Measurements from ENCODE around the gene EDAR. TPM values are rescaled to one million over a fixed set of nuclear protein-coding genes. Genes with fewer than 3 reads are reported as not detected.

Gene EDAR
- total and polyA plus RNA-seq, 2 donors (not counting 1 experiment from before 2014, with no cell fraction given), result not detected

DNA sequence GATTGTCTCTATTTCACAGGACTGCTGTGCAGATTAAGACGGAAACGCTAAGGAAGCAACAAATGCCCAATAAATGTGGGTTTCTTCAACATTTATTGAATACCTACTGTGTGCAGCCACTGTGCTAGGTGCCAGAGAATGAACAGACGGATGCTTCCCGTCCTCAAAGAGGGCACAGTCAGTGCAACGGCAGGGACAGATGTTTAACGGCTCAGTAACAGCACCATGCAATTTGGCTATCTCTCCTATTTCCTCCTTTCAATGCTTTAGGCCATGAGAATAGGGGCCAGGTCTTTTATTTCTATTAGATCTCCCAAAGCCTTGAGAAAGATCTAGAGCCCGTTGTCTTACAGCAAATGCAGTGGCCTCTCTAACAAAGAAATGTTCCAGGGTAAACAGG is 7.2 kb downstream of the EDAR start:
- Histone ChIP-seq H3K9me3 (ENCODE audit: control insufficient read depth, insufficient read depth, low read depth, low read length) (no peaks in the 10 kb centered on the region), H3K4me3 (replicated peaks in 1 of 4; ENCODE audit: control extremely low read depth in 1 of 4, insufficient read depth in 1 of 4, low read depth in 3 of 4, low read length in 4 of 4) (no peak overlapping the region), H3K27ac (ENCODE audit: insufficient read depth, low read length) (no peak overlapping the region), H4K20me1 (ENCODE audit: control insufficient read depth, extremely low read depth, insufficient read depth, low read length) (no peaks in the 10 kb centered on the region), H3K36me3 (ENCODE audit: control insufficient read depth, insufficient read depth, low read length) (no peaks in the 10 kb centered on the region), H2AFZ (ENCODE audit: low read length) (no peak overlapping the region), H3K4me1 (ENCODE audit: control insufficient read depth, extremely low read depth, insufficient read depth, low read length) (no peaks in the 10 kb centered on the region), H3K4me2 (ENCODE audit: extremely low read depth, insufficient read depth, low read length) (no peak overlapping the region), H3K9ac (ENCODE audit: insufficient read depth, low read length) (no peak overlapping the region), H3K27me3 (ENCODE audit: control insufficient read depth, insufficient read depth, low read length) (peaks cover 46% of the 10 kb centered on the region), H3K79me2 (ENCODE audit: control insufficient read depth, insufficient read depth, low read length) (no peaks in the 10 kb centered on the region)
- TF ChIP-seq EZH2 (IDR thresholded peaks at IDR 0.05; ENCODE audit: low read length, missing control alignments), result no peak
- TF ChIP-seq, protein P1, sequence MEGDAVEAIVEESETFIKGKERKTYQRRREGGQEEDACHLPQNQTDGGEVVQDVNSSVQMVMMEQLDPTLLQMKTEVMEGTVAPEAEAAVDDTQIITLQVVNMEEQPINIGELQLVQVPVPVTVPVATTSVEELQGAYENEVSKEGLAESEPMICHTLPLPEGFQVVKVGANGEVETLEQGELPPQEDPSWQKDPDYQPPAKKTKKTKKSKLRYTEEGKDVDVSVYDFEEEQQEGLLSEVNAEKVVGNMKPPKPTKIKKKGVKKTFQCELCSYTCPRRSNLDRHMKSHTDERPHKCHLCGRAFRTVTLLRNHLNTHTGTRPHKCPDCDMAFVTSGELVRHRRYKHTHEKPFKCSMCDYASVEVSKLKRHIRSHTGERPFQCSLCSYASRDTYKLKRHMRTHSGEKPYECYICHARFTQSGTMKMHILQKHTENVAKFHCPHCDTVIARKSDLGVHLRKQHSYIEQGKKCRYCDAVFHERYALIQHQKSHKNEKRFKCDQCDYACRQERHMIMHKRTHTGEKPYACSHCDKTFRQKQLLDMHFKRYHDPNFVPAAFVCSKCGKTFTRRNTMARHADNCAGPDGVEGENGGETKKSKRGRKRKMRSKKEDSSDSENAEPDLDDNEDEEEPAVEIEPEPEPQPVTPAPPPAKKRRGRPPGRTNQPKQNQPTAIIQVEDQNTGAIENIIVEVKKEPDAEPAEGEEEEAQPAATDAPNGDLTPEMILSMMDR (conservative IDR thresholded peaks at IDR 0.05 in 1 of 2, IDR thresholded peaks at IDR 0.05 in 1 of 2; ENCODE audit: low read depth in 1 of 2, low read length in 2 of 2), result no peak
- no peak for DNase-seq (ENCODE audit: low read depth in 2 of 2)

DNA sequence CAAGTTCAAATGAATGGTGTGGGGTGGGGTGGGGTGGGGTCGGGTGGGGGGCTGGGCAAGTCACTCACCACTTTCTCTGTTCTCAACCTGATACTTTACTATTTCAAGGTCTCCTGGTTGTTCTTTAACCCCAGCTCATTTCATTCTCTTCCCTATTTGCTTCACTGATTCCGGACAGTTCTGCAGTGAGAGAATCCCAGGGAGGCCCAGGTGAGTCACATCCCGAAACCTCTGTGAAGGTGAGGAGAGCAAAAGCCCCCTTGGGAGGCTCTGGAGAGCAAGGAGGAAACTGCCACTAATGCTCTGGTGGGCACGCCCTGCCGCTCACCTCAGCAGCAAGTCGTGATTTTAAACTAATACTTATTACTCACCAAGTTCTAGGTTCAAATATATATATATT is 8.9 kb downstream of the EDAR start:
- TF ChIP-seq EZH2 (IDR thresholded peaks at IDR 0.05; ENCODE audit: low read length, missing control alignments), result no peak
- TF ChIP-seq, protein P1 (conservative IDR thresholded peaks at IDR 0.05 in 1 of 2, IDR thresholded peaks at IDR 0.05 in 1 of 2; ENCODE audit: low read depth in 1 of 2, low read length in 2 of 2), result no peak
- H4K20me1 ChIP-seq (ENCODE audit: control insufficient read depth, extremely low read depth, insufficient read depth, low read length), result no peaks in the 10 kb centered on the region
- H3K27ac ChIP-seq (ENCODE audit: insufficient read depth, low read length), result no peak overlapping the region
- H3K36me3 ChIP-seq (ENCODE audit: control insufficient read depth, insufficient read depth, low read length), result no peaks in the 10 kb centered on the region
- H3K4me2 ChIP-seq (ENCODE audit: extremely low read depth, insufficient read depth, low read length), result no peak overlapping the region
- no peaks in the 10 kb centered on the region for H3K9me3 ChIP-seq (ENCODE audit: control insufficient read depth, insufficient read depth, low read depth, low read length)
- no peaks in the 10 kb centered on the region for H3K4me1 ChIP-seq (ENCODE audit: control insufficient read depth, extremely low read depth, insufficient read depth, low read length)
- no peak overlapping the region for H3K9ac ChIP-seq (ENCODE audit: insufficient read depth, low read length)
- H3K4me3 ChIP-seq (replicated peaks in 1 of 4; ENCODE audit: control extremely low read depth in 1 of 4, insufficient read depth in 1 of 4, low read depth in 3 of 4, low read length in 4 of 4), result no peak overlapping the region
- H2AFZ ChIP-seq (ENCODE audit: low read length), result no peak overlapping the region
- peaks cover 39% of the 10 kb centered on the region for H3K27me3 ChIP-seq (ENCODE audit: control insufficient read depth, insufficient read depth, low read length)
- no peak for DNase-seq (ENCODE audit: low read depth in 2 of 2)
- no peaks in the 10 kb centered on the region for H3K79me2 ChIP-seq (ENCODE audit: control insufficient read depth, insufficient read depth, low read length)

DNA sequence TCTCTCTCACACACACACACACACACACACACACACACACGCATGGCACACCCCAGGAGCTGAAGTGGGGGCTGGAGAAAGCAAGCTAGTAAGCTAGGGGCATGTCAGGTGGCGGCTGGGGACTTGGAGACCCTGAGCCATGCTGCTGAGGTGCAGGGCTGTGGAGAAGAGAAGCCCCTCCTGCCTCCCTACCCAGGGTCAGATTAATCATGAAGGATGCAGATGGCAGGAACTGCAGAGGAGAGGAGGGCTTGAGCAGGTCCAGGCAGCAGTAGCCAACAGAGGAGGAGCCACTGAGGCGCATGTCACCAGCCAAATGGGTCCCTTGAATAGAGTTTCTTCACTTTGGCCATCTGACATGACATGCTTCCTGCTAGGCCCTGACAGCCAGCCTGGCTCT is 9.6 kb downstream of the EDAR start:
- H3K4me2 ChIP-seq (ENCODE audit: extremely low read depth, insufficient read depth, low read length), result no peak overlapping the region
- no peak overlapping the region for H2AFZ ChIP-seq (ENCODE audit: low read length)
- H3K36me3 ChIP-seq (ENCODE audit: control insufficient read depth, insufficient read depth, low read length), result no peaks in the 10 kb centered on the region
- no peak overlapping the region for H3K4me3 ChIP-seq (replicated peaks in 1 of 4; ENCODE audit: control extremely low read depth in 1 of 4, insufficient read depth in 1 of 4, low read depth in 3 of 4, low read length in 4 of 4)
- H3K27me3 ChIP-seq (ENCODE audit: control insufficient read depth, insufficient read depth, low read length), result peaks cover 39% of the 10 kb centered on the region
- no peaks in the 10 kb centered on the region for H3K9me3 ChIP-seq (ENCODE audit: control insufficient read depth, insufficient read depth, low read depth, low read length)
- no peaks in the 10 kb centered on the region for H4K20me1 ChIP-seq (ENCODE audit: control insufficient read depth, extremely low read depth, insufficient read depth, low read length)
- no peaks in the 10 kb centered on the region for H3K79me2 ChIP-seq (ENCODE audit: control insufficient read depth, insufficient read depth, low read length)
- H3K4me1 ChIP-seq (ENCODE audit: control insufficient read depth, extremely low read depth, insufficient read depth, low read length), result no peaks in the 10 kb centered on the region
- H3K9ac ChIP-seq (ENCODE audit: insufficient read depth, low read length), result no peak overlapping the region
- DNase-seq (ENCODE audit: low read depth in 2 of 2), result no peak
- no peak overlapping the region for H3K27ac ChIP-seq (ENCODE audit: insufficient read depth, low read length)
- TF ChIP-seq EZH2 (IDR thresholded peaks at IDR 0.05; ENCODE audit: low read length, missing control alignments), result no peak
- TF ChIP-seq, protein P1 (conservative IDR thresholded peaks at IDR 0.05 in 1 of 2, IDR thresholded peaks at IDR 0.05 in 1 of 2; ENCODE audit: low read depth in 1 of 2, low read length in 2 of 2), result no peak

Data from fibroblast of lung (primary cell).